K562 treated with DMSO at 1 percent for 24 hours (cell line): Measurements from ENCODE around the gene ITGA2B. TPM values are rescaled to one million over a fixed set of nuclear protein-coding genes. Genes with fewer than 3 reads are reported as not detected.

ENCODE experiments used
- total RNA-seq: library from RNA; unstranded; fragments of 300-600 nt; gene quantifications from 2 replicates; pipeline ENCODE4 v1.2.3, GENCODE V29; 2022; ENCODE audit warnings: low read depth; ENCODE audit not compliant: insufficient read depth

ITGA2B gene
- 4.7 and 5.3 TPM in 2 replicates for total RNA-seq

GRCh38 chr17:44389281-44389680 lies at the start of gene ITGA2B:
Gene ITGA2B (minus strand): TSS chr17:44389649. CDS start chr17:44389473, 176 bp downstream.

GRCh38 chr17:44363613-44364159 lies 25.8 kb downstream of the ITGA2B start, which contains the start of gene FAM171A2:
Gene FAM171A2 (minus strand): TSS chr17:44363853. CDS start chr17:44363714, 139 bp downstream.

GRCh38 chr17:44344939-44345453 lies 44.5 kb downstream of the ITGA2B start, which contains the start of gene GRN:
Gene GRN (plus strand): TSS chr17:44345302. CDS start chr17:44349165, 3,863 bp downstream.

GRCh38 chr17:44324571-44325275 lies 64.7 kb downstream of the ITGA2B start, which contains the start of gene SLC25A39:
Gene SLC25A39 (minus strand): TSS chr17:44324823. CDS start chr17:44323562, 1,261 bp downstream.

Other genes starting within 250 kb of the ITGA2B start
- gene HROB, start 247.7 kb downstream of the ITGA2B start, total RNA-seq = 15.4 and 17.5 TPM in 2 replicates
- 0.41 and 0.53 TPM in 2 replicates for gene ASB16, start 218.9 kb downstream of the ITGA2B start, total RNA-seq
- gene TMUB2, start 202.7 kb downstream of the ITGA2B start, total RNA-seq = 31.6 and 34.0 TPM in 2 replicates
- gene ATXN7L3, start 189.8 kb downstream of the ITGA2B start, total RNA-seq = 50.7 and 54.3 TPM in 2 replicates
- gene UBTF, start 170.0 kb downstream of the ITGA2B start, total RNA-seq = 51.2 and 52.5 TPM in 2 replicates
- 1.5 and 1.9 TPM in 2 replicates for gene SLC4A1, start 121.5 kb downstream of the ITGA2B start, total RNA-seq
- gene RUNDC3A, start 81.0 kb downstream of the ITGA2B start, total RNA-seq = 0.30 TPM in 1 of 2 replicates, not detected in the other
- gene SLC25A39, start 64.8 kb downstream of the ITGA2B start, total RNA-seq = 246 and 286 TPM in 2 replicates
- 421 and 465 TPM in 2 replicates for gene GRN, start 44.3 kb downstream of the ITGA2B start, total RNA-seq
- gene FAM171A2, start 25.8 kb downstream of the ITGA2B start, total RNA-seq = 22.7 and 24.8 TPM in 2 replicates
- 16.9 and 18.5 TPM in 2 replicates for gene GPATCH8, start 113.8 kb upstream of the ITGA2B start, total RNA-seq
- gene FZD2, start 167.8 kb upstream of the ITGA2B start, total RNA-seq = 16.1 and 18.5 TPM in 2 replicates